ENCODE measurements around the gene CHID1.

CHID1 gene

DNA sequence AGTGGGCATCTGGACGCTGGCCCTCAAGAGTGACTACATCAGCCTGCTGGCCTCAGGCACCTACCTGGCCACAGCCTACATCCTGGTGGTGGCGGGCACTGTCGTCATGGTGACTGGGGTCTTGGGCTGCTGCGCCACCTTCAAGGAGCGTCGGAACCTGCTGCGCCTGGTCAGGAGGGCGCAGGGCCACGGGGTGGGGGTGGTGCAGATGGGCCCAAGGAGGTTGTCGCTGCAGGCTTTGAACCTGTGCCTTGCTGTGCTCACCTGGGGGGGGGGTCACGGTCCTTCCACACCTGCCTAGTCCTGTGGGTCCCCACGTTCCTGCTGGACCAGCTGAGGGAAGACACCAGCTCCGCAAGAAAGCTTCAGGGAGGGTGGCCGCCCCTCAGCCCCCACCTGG is 74.3 kb downstream of the CHID1 start:
- DNase-seq (ENCODE audit: low read depth): no peak

- no peak for DNase-seq (ENCODE audit: low read depth)
Measured at GRCh38 chr11:834371-835316, 76.0 kb downstream of the CHID1 start.

DNA sequence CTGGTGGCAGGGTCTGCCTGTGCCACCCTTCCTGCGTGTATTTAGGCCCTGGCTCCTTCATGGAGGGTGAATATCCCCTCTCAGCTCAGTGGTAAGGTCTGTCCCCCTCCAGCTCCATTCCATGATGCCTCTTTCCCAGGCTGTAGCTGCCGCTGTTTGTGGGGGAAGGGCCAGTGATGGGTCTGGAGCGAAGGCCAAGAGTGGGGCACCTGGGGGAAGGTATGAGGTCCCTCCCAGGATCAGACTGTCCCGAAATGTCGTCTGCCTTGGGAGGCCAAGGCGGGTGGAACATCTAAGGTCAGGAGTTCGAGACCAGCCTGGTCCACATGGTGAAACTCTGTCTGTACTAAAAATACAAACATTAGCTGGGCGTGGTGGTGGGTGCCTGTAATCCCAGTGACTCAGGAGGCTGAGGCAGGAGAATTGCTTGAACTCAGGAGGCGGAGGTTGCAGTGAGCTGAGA is 76.7 kb downstream of the CHID1 start:
- DNase-seq (ENCODE audit: low read depth): no peak

DNA sequence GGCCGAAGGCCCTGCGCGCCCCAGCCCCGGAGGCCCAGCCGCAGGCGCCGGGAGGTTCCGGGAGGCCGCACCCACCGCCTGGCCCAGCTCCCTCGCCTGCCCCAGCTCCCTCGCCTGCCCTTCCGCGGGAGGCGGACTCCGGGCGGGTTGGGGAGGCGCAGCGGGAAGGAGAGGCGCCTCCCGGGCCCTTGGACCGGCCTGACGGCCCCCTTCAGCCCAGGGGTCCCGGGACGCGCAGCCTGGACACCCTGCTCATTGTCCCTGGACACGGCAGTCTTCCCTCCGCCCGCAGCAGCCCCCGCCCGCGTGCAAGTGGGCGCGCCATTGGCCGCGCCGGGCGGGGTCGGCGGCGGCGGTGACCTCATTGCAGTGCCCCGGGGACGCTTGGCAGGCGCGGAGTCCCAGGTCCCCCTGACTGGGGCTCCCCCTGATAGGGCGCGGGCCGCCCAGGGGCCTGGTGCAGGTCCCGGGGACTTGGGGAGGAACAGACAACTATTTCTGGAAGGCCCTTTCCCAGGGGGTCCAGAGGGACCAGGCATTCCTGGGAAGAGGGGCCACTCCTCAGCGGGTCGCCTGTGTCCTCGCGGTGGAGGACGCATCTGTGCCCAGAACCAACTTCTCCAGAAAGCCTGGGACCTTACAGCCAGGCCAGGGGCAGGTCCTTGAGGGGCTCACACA is 77.4 kb downstream of the CHID1 start:
- no peak for DNase-seq (ENCODE audit: low read depth)

GRCh38 chr11:832529-833113 is 78.0 kb downstream of the CHID1 start, which contains the start of gene CD151:
Gene CD151 (plus strand): TSS chr11:832952. CDS start chr11:836070, 3,118 bp downstream.
- no peak for DNase-seq (ENCODE audit: low read depth)

DNA sequence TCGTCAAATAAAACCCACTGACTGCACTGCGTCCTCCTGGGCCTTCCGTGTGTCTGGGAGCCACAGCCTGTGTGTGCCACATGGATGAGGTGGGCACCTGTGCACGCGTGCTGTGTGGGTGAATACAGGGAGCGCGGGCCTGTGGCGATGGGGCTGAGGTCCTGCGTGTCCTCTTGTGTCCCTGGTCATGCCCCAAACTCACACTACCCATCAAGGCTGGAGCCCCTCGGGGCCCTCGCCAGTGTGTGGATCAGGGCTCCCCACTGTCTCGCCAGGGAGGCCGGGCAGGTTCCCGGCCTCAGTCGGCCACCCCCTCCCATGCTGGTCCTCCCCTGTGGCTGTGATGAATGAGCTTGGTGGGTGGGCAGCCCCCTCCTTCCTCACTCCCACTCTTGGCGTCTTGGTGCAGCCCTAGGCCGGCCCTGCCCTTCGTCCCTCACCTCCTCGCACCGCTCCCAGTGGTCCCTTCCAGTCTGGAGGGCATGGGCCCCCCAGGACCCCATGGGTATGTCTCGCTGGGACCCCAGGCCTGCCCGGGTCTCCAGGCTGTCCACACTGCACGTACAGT is 78.6 kb downstream of the CHID1 start:
- no peak for DNase-seq (ENCODE audit: low read depth)

GRCh38 chr11:831118-831864 is 79.3 kb downstream of the CHID1 start:
- DNase-seq (ENCODE audit: low read depth): no peak

- no peak for DNase-seq (ENCODE audit: low read depth)
Measured at GRCh38 chr11:830295-831117, 80.1 kb downstream of the CHID1 start.

DNA sequence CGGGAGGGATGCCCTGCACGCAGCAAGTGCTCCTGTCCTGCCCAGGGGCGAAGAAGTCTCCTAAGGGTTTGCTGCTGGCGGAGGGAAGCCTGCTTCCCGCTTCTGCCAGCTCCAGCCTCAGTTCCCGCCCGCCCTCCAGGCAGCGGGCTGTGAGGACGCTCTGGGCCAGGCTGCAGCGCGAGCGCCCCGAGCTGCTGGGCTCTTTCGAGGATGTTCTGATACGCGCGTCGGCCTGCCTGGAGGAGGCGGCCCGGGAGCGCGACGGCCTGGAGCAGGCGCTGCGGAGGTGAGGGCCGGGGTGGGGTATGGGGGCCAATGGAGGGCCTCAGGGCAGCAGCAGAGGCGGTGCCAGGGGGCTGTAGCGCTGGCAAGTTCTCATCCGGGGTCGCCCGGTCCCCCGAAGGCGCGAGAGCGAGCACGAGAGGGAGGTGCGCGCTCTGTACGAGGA is 80.7 kb downstream of the CHID1 start:
- DNase-seq (ENCODE audit: low read depth): no peak

- DNase-seq (ENCODE audit: low read depth): no peak
Measured at GRCh38 chr11:829176-829846, 81.3 kb downstream of the CHID1 start.

DNA sequence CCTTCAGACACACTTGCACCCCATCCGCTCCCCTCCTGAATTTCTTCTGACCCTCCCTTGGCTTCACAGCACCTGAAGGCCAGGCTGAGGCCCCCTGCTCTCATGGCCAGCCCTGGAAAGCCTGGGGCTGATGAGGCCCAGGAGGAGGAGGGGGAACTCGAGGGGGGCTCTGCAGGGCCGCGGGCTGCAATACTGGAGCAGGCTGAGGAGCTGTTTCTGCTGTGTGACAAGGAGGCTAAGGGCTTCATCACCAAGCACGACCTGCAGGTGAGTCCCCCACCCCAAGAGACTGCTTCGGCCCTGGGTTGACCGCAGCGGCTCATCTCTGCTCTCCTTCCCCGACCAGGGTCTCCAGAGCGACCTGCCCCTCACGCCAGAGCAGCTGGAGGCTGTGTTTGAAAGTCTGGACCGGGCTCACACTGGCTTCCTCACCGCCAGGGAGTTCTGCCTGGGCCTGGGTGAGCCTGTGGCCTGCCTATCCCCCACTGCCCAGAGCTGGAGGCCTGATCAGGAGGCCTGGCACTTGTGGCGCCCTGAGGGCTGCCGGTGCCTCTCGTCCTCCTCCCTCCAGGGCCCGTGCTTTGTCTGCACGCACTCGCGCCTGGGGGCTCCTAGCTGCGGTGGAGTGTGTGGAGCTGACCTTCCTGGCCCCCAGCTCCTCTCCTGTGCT is 82.0 kb downstream of the CHID1 start:
- no peak for DNase-seq (ENCODE audit: low read depth)

DNA sequence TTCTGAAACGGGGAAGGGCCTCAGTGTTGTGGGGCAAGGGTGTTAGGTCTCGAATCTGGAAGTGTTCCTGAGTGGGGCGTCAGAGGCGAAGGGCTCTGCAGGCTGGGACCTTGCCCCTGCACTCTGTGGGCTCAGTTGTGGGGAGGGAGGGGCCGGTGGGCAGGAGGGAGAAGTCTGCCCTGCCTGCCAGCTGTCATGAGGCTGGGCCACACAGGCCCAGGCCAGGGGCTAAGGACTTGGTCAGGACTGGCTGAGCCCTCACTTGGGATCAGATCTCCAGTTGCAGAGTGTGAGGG is 82.8 kb downstream of the CHID1 start, which contains the start of gene CRACR2B:
TSS of gene CRACR2B (plus strand) at position 23 of the 296 bp plus-strand sequence. CDS start 689 bp downstream, outside the sequence.
- no peak for DNase-seq (ENCODE audit: low read depth)

GRCh38 chr11:827146-827896 is 83.3 kb downstream of the CHID1 start:
- DNase-seq (ENCODE audit: low read depth): no peak

GRCh38 chr11:826836-827145 is 83.8 kb downstream of the CHID1 start:
- no peak for DNase-seq (ENCODE audit: low read depth)

DNA sequence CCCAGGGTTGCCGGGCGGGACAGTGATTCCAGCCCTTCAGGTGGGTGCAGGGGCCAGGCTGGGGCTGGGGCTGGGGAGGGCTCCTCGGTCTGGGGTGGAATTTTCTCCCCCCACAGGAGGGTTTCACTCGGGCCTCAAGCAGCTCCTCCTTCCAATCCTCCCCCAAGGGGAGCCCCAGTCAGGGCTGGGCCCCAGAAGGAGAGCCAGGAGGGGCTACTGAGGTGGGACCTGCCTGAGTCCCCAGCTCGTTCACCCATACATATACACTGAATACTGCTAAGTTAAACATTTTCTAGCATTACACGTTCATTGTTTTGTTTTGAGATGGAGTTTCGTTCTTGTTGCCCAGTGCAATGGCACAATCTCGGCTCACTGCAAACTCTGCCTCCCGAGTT is 84.4 kb downstream of the CHID1 start:
- DNase-seq (ENCODE audit: low read depth): no peak

- no peak for DNase-seq (ENCODE audit: low read depth)
Measured at GRCh38 chr11:825366-826226, 85.0 kb downstream of the CHID1 start.

DNA sequence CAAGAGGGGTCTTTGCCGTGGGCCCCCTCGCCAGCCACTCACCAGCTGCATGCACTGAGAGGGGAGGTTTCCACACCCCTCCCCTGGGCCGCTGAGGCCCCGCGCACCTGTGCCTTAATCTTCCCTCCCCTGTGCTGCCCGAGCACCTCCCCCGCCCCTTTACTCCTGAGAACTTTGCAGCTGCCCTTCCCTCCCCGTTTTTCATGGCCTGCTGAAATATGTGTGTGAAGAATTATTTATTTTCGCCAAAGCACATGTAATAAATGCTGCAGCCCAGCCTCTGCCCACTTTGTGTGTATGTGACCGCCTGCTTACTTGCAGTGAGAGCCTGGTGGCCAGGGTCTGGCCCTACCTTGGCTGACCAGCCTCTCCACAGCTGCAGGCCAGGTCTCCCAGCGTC is 85.7 kb downstream of the CHID1 start:
- DNase-seq (ENCODE audit: low read depth): no peak

DNA sequence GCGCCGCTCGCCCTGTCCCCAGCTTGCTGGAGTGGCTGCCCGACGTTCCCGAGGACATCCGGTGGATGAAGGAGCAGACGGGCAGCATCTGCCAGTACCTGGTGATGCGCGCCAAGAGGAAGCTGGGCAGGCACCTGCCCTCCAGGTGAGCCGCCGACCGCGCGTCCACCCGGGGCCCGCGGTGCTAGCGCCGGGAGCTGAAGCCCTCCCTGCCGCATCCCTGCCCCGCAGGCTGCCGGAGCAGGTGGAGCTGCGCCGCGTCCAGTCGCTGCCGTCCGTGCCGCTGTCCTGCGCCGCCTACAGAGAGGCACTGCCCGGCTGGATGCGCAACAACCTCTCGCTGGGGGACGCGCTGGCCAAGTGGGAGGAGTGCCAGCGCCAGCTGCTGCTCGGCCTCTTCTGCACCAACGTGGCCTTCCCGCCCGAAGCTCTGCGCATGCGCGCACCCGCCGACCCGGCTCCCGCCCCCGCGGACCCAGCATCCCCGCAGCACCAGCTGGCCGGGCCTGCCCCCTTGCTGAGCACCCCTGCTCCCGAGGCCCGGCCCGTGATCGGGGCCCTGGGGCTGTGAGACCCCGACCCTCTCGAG is 86.2 kb downstream of the CHID1 start:
- no peak for DNase-seq (ENCODE audit: low read depth)
